Measurements from ENCODE around the gene RDH13.

- TF ChIP-seq CTCF (IDR thresholded peaks at IDR 0.05) (no peak), POLR2A (IDR thresholded peaks at IDR 0.05) (no peak), POLR2AphosphoS5 (IDR thresholded peaks at IDR 0.05) (no peak)
Measured at GRCh38 chr19:55083004-55083850, 20.3 kb upstream of the RDH13 start.
